Urothelium cell line (cell line): ENCODE results near the gene TOPBP1.
"Not testable (repeated sequence)": the region's sequence is repeated elsewhere in the genome, so short reads cannot be mapped to it uniquely, and the experiment has no call there.

Experiments used
- DNase-seq: peaks from one replicate; pipeline ENCODE4 v3.0.0; 2011; ENCODE audit warnings: low spot score, mixed read lengths
- FAIRE-seq: peaks from 2 replicates; lab custom pipeline; 2011; peaks lifted over from hg19 to GRCh38; lab: Jason Lieb, UNC

The TOPBP1 gene

GRCh38 chr3:133661454-133662277 lies at the start of gene TOPBP1:
TSS of gene TOPBP1 (minus strand) at chr3:133661941. CDS start at chr3:133661127, 814 bp downstream.
- FAIRE-seq = no peak
- DNase-seq = peak; percentile 90

GRCh38 chr3:133711013-133711412 lies 49.3 kb upstream of the TOPBP1 start:
- DNase-seq = no peak
- FAIRE-seq = no peak

GRCh38 chr3:133709139-133709750 lies 47.5 kb upstream of the TOPBP1 start:
- no peak for DNase-seq

GRCh38 chr3:133706033-133706432 lies 44.3 kb upstream of the TOPBP1 start:
- FAIRE-seq (no peak), DNase-seq (no peak)

More at GRCh38 chr3:133709139-133709750, 47.5 kb upstream of the TOPBP1 start:
- no peak for FAIRE-seq

- no peak for FAIRE-seq
- DNase-seq = no peak
These were observed 42.2 kb upstream of the TOPBP1 start for GRCh38 chr3:133703915-133704314.

- DNase-seq = no peak
- FAIRE-seq = no peak
These were observed 40.0 kb upstream of the TOPBP1 start for GRCh38 chr3:133701435-133702358.

- DNase-seq (no peak), FAIRE-seq (no peak)
These were observed 38.6 kb upstream of the TOPBP1 start for GRCh38 chr3:133700351-133700750.

- DNase-seq (no peak), FAIRE-seq (no peak)
These were observed 38.2 kb upstream of the TOPBP1 start for GRCh38 chr3:133699903-133700302.

GRCh38 chr3:133699467-133699866 lies 37.7 kb upstream of the TOPBP1 start:
- DNase-seq = no peak
- FAIRE-seq = no peak

- no peak for FAIRE-seq
- DNase-seq = no peak
These were observed 36.2 kb upstream of the TOPBP1 start for GRCh38 chr3:133697960-133698359.

- no peak for FAIRE-seq
- DNase-seq = no peak
These were observed 33.9 kb upstream of the TOPBP1 start for GRCh38 chr3:133695560-133696171.

GRCh38 chr3:133694288-133695268 lies 32.8 kb upstream of the TOPBP1 start:
- DNase-seq = no peak
- FAIRE-seq = no peak

GRCh38 chr3:133693821-133694220 lies 32.1 kb upstream of the TOPBP1 start:
- DNase-seq (no peak), FAIRE-seq (peak; percentile 13)

GRCh38 chr3:133692759-133693158 lies 31.0 kb upstream of the TOPBP1 start:
- no peak for FAIRE-seq
- DNase-seq = no peak

GRCh38 chr3:133691273-133692107 lies 29.7 kb upstream of the TOPBP1 start:
- DNase-seq = no peak
- no peak for FAIRE-seq

- DNase-seq, FAIRE-seq: not testable (repeated sequence)
These were observed 16.3 kb upstream of the TOPBP1 start for GRCh38 chr3:133677993-133678392.

GRCh38 chr3:133676336-133677118 lies 14.8 kb upstream of the TOPBP1 start:
- DNase-seq = no peak
- no peak for FAIRE-seq
